ENCODE measurements around the gene CABLES1. TPM values are rescaled to one million over a fixed set of nuclear protein-coding genes. Genes with fewer than 3 reads are reported as not detected.

Gene CABLES1
- polyA plus RNA-seq, 3 donors: 0.09 to 0.15 TPM; not detected in 1

- intact Hi-C loops (cut with micrococcal nuclease): loop anchor here in 1 of 2 donors (10.0 kb wide), 1 partner anchor 94 kb away; the partner anchor contains the start of gene CABLES1
- peak in 2 of 3 donors; percentile 17 to 61 for DNase-seq
- H2AFZ ChIP-seq (ENCODE audit: insufficient read depth, low read depth, low read length, poor library complexity, severe bottlenecking): no peak overlapping the region
- WGBS (ENCODE audit: insufficient coverage): 0% methylated on average over 2 of the region's 7 CpGs
- Mint-ChIP-seq H3K27ac (peak overlapping the region in 6 of 7 donors; percentile 19 to 79 (median 47)), H3K36me3 (peaks cover 0 to 4% of the 10 kb centered on the region in 2 donors), H3K4me1 (peaks cover 71% of the 10 kb centered on the region), H3K9me3 (peaks cover 0 to 3% (median 0%) of the 10 kb centered on the region in 7 donors), H3K4me3 (no peak overlapping the region), H3K27me3 (ENCODE audit: low read depth in 3 of 3) (peaks cover 4 to 12% (median 6%) of the 10 kb centered on the region in 3 donors)
- H3K79me2 ChIP-seq (ENCODE audit: insufficient read depth, low read length): no peaks in the 10 kb centered on the region
- no peaks in the 10 kb centered on the region for H4K20me1 ChIP-seq (ENCODE audit: insufficient read depth, low read length)
- H3K4me1 ChIP-seq (ENCODE audit: control insufficient read depth in 1 of 2, insufficient read depth in 2 of 2, low read length in 2 of 2): peaks cover 28 to 38% of the 10 kb centered on the region in 2 donors
- H3K27me3 ChIP-seq (ENCODE audit: control insufficient read depth in 2 of 2, insufficient read depth in 2 of 2, low read length in 2 of 2): no peaks in the 10 kb centered on the region
- H3K36me3 ChIP-seq (replicated peaks in 1 of 2; ENCODE audit: control insufficient read depth in 1 of 2, insufficient read depth in 2 of 2, low read length in 2 of 2): no peaks in the 10 kb centered on the region
- H3K9me3 ChIP-seq (replicated peaks in 1 of 2; ENCODE audit: control insufficient read depth in 1 of 2, insufficient read depth in 1 of 2, low read length in 2 of 2): no peaks in the 10 kb centered on the region
- H3K4me2 ChIP-seq (replicated peaks; ENCODE audit: extremely low read depth, low read length, poor library complexity, severe bottlenecking): no peak overlapping the region
- no peak overlapping the region for H3K27ac ChIP-seq (ENCODE audit: low read depth in 1 of 2, low read length in 2 of 2)
- H3K4me3 ChIP-seq (replicated peaks in 1 of 3; ENCODE audit: low read depth in 2 of 3, low read length in 3 of 3): no peak overlapping the region
- no peak for TF ChIP-seq CTCF (IDR thresholded peaks at IDR 0.05)
- no peak overlapping the region for H3K9ac ChIP-seq (ENCODE audit: insufficient read depth, low read length, poor library complexity, severe bottlenecking)
Measured at GRCh38 chr18:23228102-23229061, 93.1 kb downstream of the CABLES1 start.

GRCh38 chr18:23229472-23229871, 94.2 kb downstream of the CABLES1 start:
- Histone ChIP-seq H3K9me3 (replicated peaks in 1 of 2; ENCODE audit: control insufficient read depth in 1 of 2, insufficient read depth in 1 of 2, low read length in 2 of 2) (no peaks in the 10 kb centered on the region), H3K4me3 (replicated peaks in 1 of 3; ENCODE audit: low read depth in 2 of 3, low read length in 3 of 3) (no peak overlapping the region), H3K4me1 (ENCODE audit: control insufficient read depth in 1 of 2, insufficient read depth in 2 of 2, low read length in 2 of 2) (peaks cover 23 to 38% of the 10 kb centered on the region in 2 donors), H2AFZ (ENCODE audit: insufficient read depth, low read depth, low read length, poor library complexity, severe bottlenecking) (no peak overlapping the region), H3K79me2 (ENCODE audit: insufficient read depth, low read length) (no peaks in the 10 kb centered on the region), H3K27me3 (ENCODE audit: control insufficient read depth in 2 of 2, insufficient read depth in 2 of 2, low read length in 2 of 2) (no peaks in the 10 kb centered on the region), H3K9ac (ENCODE audit: insufficient read depth, low read length, poor library complexity, severe bottlenecking) (no peak overlapping the region), H3K36me3 (replicated peaks in 1 of 2; ENCODE audit: control insufficient read depth in 1 of 2, insufficient read depth in 2 of 2, low read length in 2 of 2) (no peaks in the 10 kb centered on the region), H3K4me2 (replicated peaks; ENCODE audit: extremely low read depth, low read length, poor library complexity, severe bottlenecking) (no peak overlapping the region), H4K20me1 (ENCODE audit: insufficient read depth, low read length) (no peaks in the 10 kb centered on the region), H3K27ac (ENCODE audit: low read depth in 1 of 2, low read length in 2 of 2) (no peak overlapping the region)
- TF ChIP-seq CTCF (IDR thresholded peaks at IDR 0.05): no peak
- peaks cover 67% of the 10 kb centered on the region for H3K4me1 Mint-ChIP-seq
- intact Hi-C loops (cut with micrococcal nuclease): loop anchor here in 1 of 2 donors (10.0 kb wide), 1 partner anchor 95 kb away; the partner anchor contains the start of gene CABLES1
- peak overlapping the region in 5 of 7 donors; percentile 15 to 96 (median 69) for H3K27ac Mint-ChIP-seq
- H3K4me3 Mint-ChIP-seq: no peak overlapping the region
- H3K27me3 Mint-ChIP-seq (ENCODE audit: low read depth in 3 of 3): peaks cover 4 to 12% (median 6%) of the 10 kb centered on the region in 3 donors
- H3K36me3 Mint-ChIP-seq: peaks cover 0 to 4% of the 10 kb centered on the region in 2 donors
- peaks cover 0 to 3% (median 0%) of the 10 kb centered on the region in 7 donors for H3K9me3 Mint-ChIP-seq
- WGBS (ENCODE audit: insufficient coverage): no CpG with 5 or more reads among the region's 3 CpGs
- DNase-seq: peak in 1 of 3 donors; percentile 35
